NCI-H2107 (cell line): Measurements from ENCODE around the gene GPR55.
"Not testable (repeated sequence)": the region's sequence is repeated elsewhere in the genome, so short reads cannot be mapped to it uniquely, and the experiment has no call there.

Experiments
- DNase-seq: peaks from one replicate; lab custom pipeline; 2025; lab: John Stamatoyannopoulos, UW

GPR55 gene

DNA sequence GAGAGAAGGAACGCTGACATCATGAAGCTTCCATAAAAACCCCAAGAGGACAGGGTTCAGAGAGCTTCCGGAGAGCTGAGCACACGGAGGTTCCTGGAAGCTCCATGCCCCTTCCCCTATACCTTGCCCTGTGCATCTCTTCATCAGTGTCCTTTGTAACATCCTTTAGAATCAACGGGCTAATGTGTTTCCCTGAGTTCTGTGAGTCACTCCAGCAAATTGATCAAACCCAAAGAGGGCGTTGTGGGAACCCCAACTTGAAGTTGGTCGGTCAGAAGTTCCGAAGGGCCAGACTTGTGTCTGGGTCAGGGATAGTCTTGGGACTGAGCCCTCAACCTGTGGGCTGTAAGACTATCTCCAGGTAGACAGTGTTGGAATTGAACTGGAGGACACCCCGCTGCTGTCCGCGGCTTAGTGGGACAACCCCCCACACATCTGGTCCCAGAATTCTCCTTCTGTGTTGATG, 25.9 kb upstream of the GPR55 start:
- no peak for DNase-seq

DNA sequence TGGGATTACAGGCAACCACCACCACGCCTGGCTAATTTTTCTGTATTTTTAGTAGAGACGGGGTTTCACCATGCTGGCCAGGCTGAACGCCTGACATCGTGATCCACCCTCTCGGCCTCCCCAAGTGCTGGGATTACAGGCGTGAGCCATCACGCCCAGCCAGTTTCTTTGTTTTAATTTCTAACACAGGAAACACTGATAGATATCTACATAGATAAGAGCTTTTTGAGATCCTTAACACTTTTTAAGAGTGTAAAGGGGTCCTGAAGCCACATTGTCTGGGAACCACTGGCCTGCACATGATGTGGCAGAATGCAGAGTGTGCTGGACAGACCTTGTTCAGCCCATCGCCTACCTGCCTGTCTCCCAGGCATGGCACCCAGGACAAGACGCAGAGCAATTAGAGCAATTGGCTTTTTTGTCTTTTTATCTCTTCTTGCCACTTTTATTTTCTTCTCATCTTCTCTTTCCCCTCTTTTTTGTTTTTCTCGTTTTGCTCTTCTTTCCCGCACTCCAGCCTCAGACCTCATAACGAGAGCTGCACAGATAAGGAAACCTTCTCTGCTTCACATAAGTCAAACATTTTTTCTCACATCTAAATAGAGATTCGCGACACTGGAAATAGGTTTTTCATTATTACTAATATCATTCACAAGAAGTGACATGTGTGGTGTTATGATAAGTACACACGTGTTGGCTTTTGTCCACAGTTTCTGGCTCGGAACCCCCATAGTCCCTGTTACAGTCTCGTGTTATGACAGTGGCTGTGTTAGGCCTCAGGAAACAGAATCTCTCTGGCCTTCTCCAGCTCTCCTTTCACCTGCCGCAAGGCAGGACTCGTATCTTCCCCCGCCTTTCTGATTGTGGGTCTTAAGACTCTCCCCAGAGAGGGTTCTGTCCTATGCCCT, 25.2 kb upstream of the GPR55 start:
- DNase-seq = no peak

- no peak for DNase-seq
These were observed 22.9 kb upstream of the GPR55 start for GRCh38 chr2:230947908-230948365.

- no peak for DNase-seq
These were observed 22.2 kb upstream of the GPR55 start for GRCh38 chr2:230947235-230947576.

DNA sequence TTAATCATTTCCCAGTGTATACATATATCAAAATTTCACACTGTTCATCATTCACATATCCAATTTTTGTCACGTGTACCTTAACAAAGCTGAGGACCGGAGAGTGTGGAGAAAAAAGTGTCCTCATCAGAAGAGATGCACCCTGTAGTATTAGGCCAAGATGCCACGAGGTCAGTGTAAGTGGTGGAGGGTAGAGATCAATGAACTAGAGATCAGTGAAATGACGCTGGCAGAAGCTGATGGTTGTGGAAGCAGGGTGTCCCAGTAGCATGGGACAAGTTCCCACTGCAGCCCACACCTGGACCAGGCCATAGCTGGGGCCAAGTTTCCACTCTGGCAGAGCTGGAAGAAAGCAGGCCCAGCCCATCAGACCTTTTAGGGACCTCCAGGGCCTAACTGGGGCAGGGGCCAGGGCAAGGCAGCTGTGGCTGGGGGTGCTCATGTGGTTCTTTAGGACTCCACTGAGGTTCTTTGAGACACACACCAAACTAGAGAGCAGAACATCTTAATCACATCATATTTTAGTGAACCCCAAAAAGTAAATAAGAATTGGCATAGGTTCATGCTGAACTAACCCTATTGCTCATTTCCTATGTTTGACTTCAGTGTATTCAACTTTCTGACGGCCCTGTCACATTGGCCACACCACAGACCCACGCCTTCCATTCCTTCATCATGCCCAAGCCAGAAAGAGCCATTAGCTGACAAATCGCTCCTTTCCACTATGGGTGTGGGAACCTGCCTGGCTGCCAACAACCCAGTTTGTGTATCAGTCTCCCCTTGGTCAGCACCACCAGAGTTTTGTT, 21.6 kb upstream of the GPR55 start:
- DNase-seq = no peak

DNA sequence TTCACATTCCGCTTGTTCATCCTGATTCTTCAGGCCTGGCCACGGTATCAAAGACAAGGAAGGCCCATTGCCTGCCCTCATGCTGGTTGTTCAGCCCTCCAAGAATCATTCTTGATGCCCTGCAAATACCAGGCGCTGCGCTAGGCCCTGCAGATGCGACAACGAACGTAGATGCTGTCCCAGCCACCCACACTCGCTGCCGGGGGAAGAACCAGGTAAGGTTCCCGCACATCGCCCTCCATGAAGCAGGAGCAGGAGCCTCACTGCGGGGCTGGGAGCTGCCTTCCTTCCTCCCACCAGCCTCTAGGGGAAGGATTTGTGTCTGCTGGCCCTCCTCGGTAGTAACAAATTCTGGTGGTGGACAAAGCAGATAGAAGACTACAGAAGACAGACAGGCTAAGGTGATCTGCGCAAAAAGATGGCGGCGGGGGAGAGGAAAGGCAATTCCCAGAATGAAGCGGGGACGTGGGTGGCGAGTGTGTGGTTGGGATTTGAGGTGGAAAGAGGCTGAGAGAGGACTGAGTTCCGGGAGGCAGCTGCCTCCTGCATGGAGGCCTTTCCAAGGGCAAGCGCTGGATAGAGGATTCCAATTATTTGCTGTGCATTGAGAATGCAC, 19.8 kb upstream of the GPR55 start:
- DNase-seq = no peak

DNA sequence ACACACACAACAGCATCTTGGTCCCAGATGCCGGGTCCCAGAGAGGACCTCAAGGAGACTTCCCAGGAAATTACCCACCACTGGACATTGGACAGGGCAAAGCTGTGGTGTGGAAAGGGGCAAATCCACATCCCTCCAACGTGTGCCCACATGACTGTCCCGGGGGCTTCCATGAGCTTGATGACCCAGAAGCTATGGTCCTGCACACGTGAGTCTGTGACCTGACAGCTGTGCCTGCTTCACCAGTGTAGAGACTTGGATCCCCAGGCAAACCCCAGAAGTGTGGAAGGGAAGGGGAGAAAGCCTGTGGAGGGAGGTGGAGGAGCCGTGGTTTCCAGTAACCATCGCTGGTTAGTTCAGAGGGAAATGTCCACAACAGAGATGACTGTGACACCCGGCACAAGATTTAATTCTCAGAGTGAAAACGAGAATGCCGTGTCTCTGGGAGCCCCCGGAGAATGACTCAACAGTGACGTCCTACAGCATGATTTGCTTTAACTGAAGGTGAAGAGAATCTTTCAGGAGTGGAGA, 19.1 kb upstream of the GPR55 start:
- DNase-seq = no peak

GRCh38 chr2:230942920-230943896, 18.2 kb upstream of the GPR55 start:
- DNase-seq = no peak

- no peak for DNase-seq
These were observed 17.3 kb upstream of the GPR55 start for GRCh38 chr2:230942371-230942770.

DNA sequence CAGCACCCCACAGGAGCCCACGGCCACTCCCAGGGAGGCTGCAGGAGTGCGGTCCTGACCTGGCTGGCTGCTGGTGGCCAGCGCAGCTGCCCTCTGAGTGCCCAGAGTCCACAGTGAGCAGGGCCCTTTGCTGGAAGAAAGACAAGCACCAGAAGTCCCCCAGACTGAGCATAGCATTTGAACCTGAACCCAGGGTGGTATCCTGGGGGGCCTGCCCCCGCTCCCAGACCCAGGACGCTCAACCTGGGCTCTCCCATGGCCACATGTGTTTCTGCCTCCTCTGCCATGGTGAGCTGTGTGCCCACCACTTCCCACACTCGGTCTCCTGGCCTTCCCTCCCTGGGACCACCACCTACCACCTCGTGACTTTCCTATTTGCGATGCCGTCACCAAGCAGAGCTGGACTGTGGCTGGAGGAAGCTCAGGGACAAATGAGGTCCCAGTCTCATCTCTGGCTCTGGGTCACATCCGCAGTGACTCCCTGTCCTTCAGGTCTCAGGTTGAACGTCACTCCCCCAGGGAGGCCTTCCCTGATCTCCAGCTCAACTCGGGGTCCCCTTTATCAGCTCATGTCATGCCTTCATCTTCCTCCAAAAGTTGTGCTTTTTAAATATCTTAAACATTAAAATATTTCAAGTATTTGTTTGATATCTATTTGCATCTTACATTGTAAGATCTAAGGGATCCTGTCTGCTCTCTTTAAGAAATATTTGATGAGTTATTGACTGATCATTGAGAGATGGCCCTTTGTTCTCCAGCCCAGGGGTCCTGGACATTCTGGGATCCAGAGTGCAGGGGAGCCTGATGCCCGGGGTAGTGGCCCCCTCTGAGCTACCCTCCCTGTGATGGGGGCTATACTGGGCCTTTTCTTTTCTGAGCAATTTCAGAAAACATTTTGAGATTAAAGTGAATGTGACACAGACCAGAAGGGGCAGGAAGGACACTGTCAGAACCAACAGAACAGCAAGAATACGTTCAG, 16.4 kb upstream of the GPR55 start:
- DNase-seq = no peak

GRCh38 chr2:230940471-230940815, 15.4 kb upstream of the GPR55 start:
- DNase-seq = no peak

DNA sequence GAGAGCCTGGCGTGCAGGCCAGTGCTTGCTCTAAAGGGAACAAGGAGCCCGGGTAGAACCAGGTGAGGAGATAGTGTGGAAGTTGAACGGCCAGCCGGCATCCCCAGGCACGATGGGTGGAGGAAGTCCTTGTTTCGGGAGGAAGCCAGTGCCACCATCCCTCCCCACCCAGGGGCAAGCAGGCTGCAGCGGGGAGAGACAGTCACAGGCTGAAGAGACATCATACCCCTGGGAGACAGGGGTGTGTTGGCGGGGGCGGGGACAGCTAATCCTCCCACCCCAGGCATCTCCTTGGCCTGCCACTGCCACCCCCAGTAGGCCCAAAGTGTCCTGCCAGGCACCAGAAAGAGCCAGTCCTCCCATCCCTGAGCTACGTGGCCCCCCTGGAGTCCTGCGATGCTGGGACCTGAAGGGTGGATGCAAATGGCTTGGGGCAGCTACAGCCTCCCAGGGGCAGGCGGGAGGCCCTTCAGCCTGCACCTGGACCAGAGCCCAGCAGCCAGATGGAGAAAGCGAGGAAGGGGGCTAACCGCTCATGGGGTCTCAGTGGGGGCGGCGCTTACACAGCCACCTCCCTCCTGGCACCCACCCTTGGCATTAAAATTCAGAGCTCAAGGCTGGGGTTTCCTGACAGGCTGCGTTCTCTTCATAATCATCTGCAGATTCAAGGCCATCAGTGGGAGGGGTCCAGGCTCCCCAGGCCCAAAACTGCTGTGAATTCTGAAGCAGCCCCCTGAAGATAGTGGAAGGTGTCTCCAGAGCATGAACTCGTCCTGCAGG, 14.8 kb upstream of the GPR55 start:
- DNase-seq = no peak

DNA sequence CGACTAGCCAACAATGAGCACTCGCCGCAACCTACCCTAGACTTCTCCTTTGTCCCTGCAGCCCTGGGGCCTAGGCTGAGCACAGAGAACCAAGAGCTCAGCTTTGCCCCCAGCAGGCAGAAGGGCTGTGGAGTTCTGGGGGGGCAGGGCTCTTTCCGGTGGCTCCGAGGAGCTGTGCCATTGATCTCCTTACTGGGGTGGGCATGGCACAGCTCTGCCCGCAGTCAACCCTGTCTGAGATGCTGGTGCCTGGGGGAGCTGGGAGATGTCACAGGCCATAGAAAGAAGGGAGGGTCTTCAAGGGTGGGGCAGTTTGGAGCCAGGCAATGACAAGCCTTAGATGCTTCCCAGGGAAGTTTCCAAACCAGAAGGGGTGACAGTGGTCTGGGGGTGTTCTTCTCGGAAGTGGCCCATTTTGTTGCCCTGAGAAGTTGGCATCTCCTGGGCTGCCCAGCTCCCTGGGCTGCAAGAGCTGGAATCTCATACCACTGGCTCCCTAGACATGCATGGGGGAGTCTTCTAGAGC, 14.1 kb upstream of the GPR55 start:
- no peak for DNase-seq

DNA sequence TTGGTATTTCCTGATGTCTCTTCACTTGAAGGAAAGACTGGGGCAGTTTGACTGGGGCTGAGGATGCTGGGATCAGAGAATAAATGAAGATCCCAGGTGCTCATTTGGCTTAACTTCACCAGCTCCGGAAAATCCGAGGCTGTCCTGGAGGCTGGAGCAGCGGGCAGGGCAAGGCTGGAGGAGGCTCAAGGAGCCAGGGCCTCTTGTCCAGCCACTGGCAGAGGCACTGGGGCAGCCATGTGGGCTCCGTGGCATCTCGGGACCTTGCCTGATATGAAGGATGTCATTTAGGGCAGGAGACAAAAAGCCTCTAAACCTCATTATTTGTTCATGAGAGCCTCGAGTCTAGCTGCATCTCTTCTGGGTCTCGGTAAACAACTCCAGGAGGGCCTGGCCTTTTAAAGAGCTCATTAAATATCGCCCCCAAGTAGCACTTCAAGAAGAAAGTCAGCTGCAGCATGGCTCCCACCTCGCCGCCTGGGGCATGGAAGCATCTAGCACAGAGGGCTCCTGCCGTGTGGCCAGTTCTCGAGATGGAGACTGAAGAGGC, 13.5 kb upstream of the GPR55 start:
- DNase-seq = no peak

DNA sequence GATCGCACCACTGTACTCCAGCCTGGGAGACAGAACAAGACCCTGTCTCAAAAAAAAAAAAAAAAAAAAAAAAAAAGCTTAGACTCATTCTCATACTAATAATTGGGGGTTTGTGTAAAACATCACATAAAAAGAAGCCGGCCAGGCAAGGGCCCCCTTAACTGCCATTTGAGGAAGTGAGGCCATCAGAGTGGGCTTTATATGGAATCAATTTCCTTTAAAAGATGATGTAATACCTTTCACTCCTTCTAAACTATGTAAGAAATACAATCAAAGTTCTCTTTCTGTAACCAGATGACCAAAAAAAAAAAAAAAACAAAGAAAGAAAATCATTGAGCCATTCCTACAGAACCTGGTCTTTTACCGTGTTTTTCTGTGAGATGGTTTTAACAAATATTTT, 13.1 kb upstream of the GPR55 start:
- DNase-seq = no peak

- no peak for DNase-seq
These were observed 12.3 kb upstream of the GPR55 start for GRCh38 chr2:230937362-230937761.

DNA sequence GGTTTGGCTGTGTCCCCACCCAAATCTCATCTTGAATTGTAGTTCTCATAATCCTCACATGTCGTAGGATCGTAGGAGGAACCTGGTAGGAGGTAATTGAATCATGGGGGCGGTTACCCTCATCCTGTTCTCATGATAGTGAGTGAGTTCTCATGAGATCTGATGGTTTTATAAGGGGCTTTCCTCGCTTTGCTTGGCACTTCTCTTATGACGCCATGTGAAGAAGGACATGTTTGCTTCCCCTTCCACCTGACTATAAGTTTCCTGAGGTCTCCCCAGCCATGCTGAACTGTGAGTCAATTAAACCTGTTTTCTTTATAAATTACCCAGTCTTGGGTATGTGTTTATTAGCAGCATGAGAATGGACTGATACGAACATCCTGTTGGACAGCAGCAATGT, 11.2 kb upstream of the GPR55 start:
- not testable (repeated sequence) for DNase-seq

GRCh38 chr2:230935130-230935430, 10.0 kb upstream of the GPR55 start:
- DNase-seq = no peak
